Caco-2 (cell line): ENCODE measurements around the gene SLIT3. TPM values are rescaled to one million over a fixed set of nuclear protein-coding genes. Genes with fewer than 3 reads are reported as not detected.

ENCODE experiments used
- BruUV-seq: library from RNA; stranded (reverse); fragments of 400-500 nt; replicated peaks from 2 replicates; lab custom pipeline; 2021; lab: Mats Ljungman, UMichigan
- CTCF ChIA-PET: fragments of 300-600 bp; sonication (Branson Sonifier 250); formaldehyde crosslinking; loops from one replicate; lab custom pipeline; 2022; ENCODE audit warnings: antibody characterized with exemption; lab: Charles Lee
- POLR2A ChIA-PET: fragments of 300-600 bp; sonication (Branson Sonifier 250); formaldehyde crosslinking; loops from one replicate; lab custom pipeline; 2022; ENCODE audit warnings: antibody characterized with exemption; lab: Charles Lee
- DNase-seq, 2 experiments: peaks; one replicate each; pipeline versions ENCODE4 v3.0.0 to v3.0.0-alpha.2; 2020 to 2022
- H3K27me3 ChIP-seq: replicated peaks from 2 replicates; pipeline ENCODE4 v1.6.0; 2011; ENCODE audit warnings: low read length; ENCODE audit not compliant: control insufficient read depth, insufficient read depth
- H3K36me3 ChIP-seq: 2 replicates; pipeline ENCODE4 v1.5.1; 2011; ENCODE audit warnings: low read length; ENCODE audit not compliant: control insufficient read depth, insufficient read depth
- H3K4me1 ChIP-seq: fragments of 250-450 bp; sonication (Bioruptor Pico); 2 replicates; pipeline ENCODE4 v1.5.1; 2020; ENCODE audit warnings: mild to moderate bottlenecking
- H3K4me3 ChIP-seq: 2 replicates; pipeline ENCODE4 v1.5.1; 2011; ENCODE audit warnings: low read depth, mild to moderate bottlenecking, control low read depth, low read length
- H3K9me3 ChIP-seq: fragments of 250-450 bp; sonication (Bioruptor Pico); 2 replicates; pipeline ENCODE4 v1.5.1; 2020; ENCODE audit warnings: mild to moderate bottlenecking, moderate library complexity
- H3K27ac Mint-ChIP-seq: one replicate; pipeline ENCODE4 v1.8.0; 2022; ENCODE audit warnings: mixed read lengths; ENCODE audit not compliant: unreplicated experiment
- H3K27me3 Mint-ChIP-seq: one replicate; pipeline ENCODE4 v1.8.0; 2022; ENCODE audit warnings: mixed read lengths; ENCODE audit not compliant: insufficient read depth, unreplicated experiment
- H3K36me3 Mint-ChIP-seq: one replicate; pipeline ENCODE4 v1.8.0; 2022; ENCODE audit warnings: mild to moderate bottlenecking, mixed read lengths; ENCODE audit not compliant: insufficient read depth, unreplicated experiment
- H3K4me1 Mint-ChIP-seq: one replicate; pipeline ENCODE4 v1.8.0; 2022; ENCODE audit warnings: low read depth, mixed read lengths; ENCODE audit not compliant: unreplicated experiment
- H3K4me3 Mint-ChIP-seq: one replicate; pipeline ENCODE4 v1.8.0; 2022; ENCODE audit warnings: mild to moderate bottlenecking, moderate library complexity, mixed read lengths; ENCODE audit not compliant: unreplicated experiment
- H3K9me3 Mint-ChIP-seq: one replicate; pipeline ENCODE4 v1.8.0; 2022; ENCODE audit warnings: mixed read lengths; ENCODE audit not compliant: unreplicated experiment
- CTCF ChIP-seq, 2 experiments: fragments of 200-600 bp in 1 of 2; IDR thresholded peaks; 1 replicate in 1 of 2; 2 replicates in 1 of 2; pipeline versions ENCODE4 v1.5.1 to v1.8.0; 2011 to 2022; ENCODE audit warnings: antibody characterized with exemption in 1 of 2, control low read depth in 1 of 2, inconsistent platforms in 1 of 2, low read depth in 1 of 2, low read length in 1 of 2, mild to moderate bottlenecking in 1 of 2, moderate library complexity in 1 of 2; ENCODE audit not compliant: insufficient read depth in 1 of 2, severe bottlenecking in 1 of 2, unreplicated experiment in 1 of 2
- intact Hi-C: fragments of 100-400 bp; cut with micrococcal nuclease; formaldehyde crosslinking; loops from one replicate; pipeline ENCODE4 v1.10.0; 2022; ENCODE audit not compliant: unreplicated experiment
- total RNA-seq: library from RNA; stranded (reverse); gene quantifications from 2 replicates; pipeline ENCODE4 v1.2.3, GENCODE V29; 2022

The SLIT3 gene
- total RNA-seq, 1 experiment from 2014 or later = 2.1 TPM

- no peak for TF ChIP-seq CTCF (IDR thresholded peaks at IDR 0.05; ENCODE audit: insufficient read depth in 1 of 2, low read depth in 1 of 2, low read length in 1 of 2, severe bottlenecking in 1 of 2, unreplicated experiment in 1 of 2)
- Mint-ChIP-seq H3K27ac (no peak overlapping the region), H3K4me3 (no peak overlapping the region)
Measured at GRCh38 chr5:169012450-169012849, 288.5 kb downstream of the SLIT3 start.

GRCh38 chr5:169011451-169011850 is 289.5 kb downstream of the SLIT3 start:
- no TSS peak for BruUV-seq
- Mint-ChIP-seq H3K4me1 (peaks cover 11% of the 10 kb centered on the region), H3K9me3 (no peaks in the 10 kb centered on the region), H3K27me3 (no peaks in the 10 kb centered on the region), H3K4me3 (no peak overlapping the region), H3K27ac (no peak overlapping the region), H3K36me3 (no peaks in the 10 kb centered on the region)
- Histone ChIP-seq H3K36me3 (no peaks in the 10 kb centered on the region), H3K4me3 (no peak overlapping the region), H3K4me1 (no peaks in the 10 kb centered on the region), H3K9me3 (no peaks in the 10 kb centered on the region), H3K27me3 (no peaks in the 10 kb centered on the region)
- intact Hi-C loops = no loop called here
- ChIA-PET POLR2A (no interaction called here), CTCF (no interaction called here)
- no peak for TF ChIP-seq CTCF (IDR thresholded peaks at IDR 0.05; ENCODE audit: insufficient read depth in 1 of 2, low read depth in 1 of 2, low read length in 1 of 2, severe bottlenecking in 1 of 2, unreplicated experiment in 1 of 2)
- no peak for DNase-seq

More at GRCh38 chr5:169012450-169012849, 288.5 kb downstream of the SLIT3 start:
- POLR2A ChIA-PET = no interaction called here
- Histone ChIP-seq H3K4me1 (no peaks in the 10 kb centered on the region), H3K9me3 (no peaks in the 10 kb centered on the region), H3K36me3 (no peaks in the 10 kb centered on the region), H3K4me3 (no peak overlapping the region), H3K27me3 (no peaks in the 10 kb centered on the region)
- CTCF ChIA-PET = no interaction called here
- no peak for DNase-seq
- no TSS peak for BruUV-seq
- Mint-ChIP-seq H3K9me3 (no peaks in the 10 kb centered on the region), H3K27me3 (no peaks in the 10 kb centered on the region), H3K36me3 (no peaks in the 10 kb centered on the region), H3K4me1 (peaks cover 7% of the 10 kb centered on the region)
- intact Hi-C loops = no loop called here

GRCh38 chr5:169011009-169011408 is 289.9 kb downstream of the SLIT3 start:
- TF ChIP-seq CTCF (IDR thresholded peaks at IDR 0.05; ENCODE audit: insufficient read depth in 1 of 2, low read depth in 1 of 2, low read length in 1 of 2, severe bottlenecking in 1 of 2, unreplicated experiment in 1 of 2) = no peak
- no peak overlapping the region for H3K4me3 ChIP-seq
- Mint-ChIP-seq H3K27me3 (no peaks in the 10 kb centered on the region), H3K4me3 (no peak overlapping the region), H3K36me3 (no peaks in the 10 kb centered on the region), H3K4me1 (peaks cover 11% of the 10 kb centered on the region), H3K9me3 (no peaks in the 10 kb centered on the region), H3K27ac (no peak overlapping the region)
- CTCF ChIA-PET = no interaction called here
- intact Hi-C loops = no loop called here
- no peaks in the 10 kb centered on the region for H3K27me3 ChIP-seq
- no peaks in the 10 kb centered on the region for H3K4me1 ChIP-seq
- no peaks in the 10 kb centered on the region for H3K36me3 ChIP-seq
- no peaks in the 10 kb centered on the region for H3K9me3 ChIP-seq
- POLR2A ChIA-PET = no interaction called here
- DNase-seq = no peak
- no TSS peak for BruUV-seq
